Left kidney (tissue), 2 donors: ENCODE results near the gene CTSL. TPM values are rescaled to one million over a fixed set of nuclear protein-coding genes. Genes with fewer than 3 reads are reported as not detected.
"Not testable (repeated sequence)": the region's sequence is repeated elsewhere in the genome, so short reads cannot be mapped to it uniquely, and the experiment has no call there.

ENCODE experiments used
- DNase-seq: peaks from one replicate; pipeline ENCODE4 v3.0.0-alpha.2; 2013
- polyA plus RNA-seq: library from polyadenylated mRNA; unstranded; fragments of 120-200 nt; gene quantifications from one replicate; pipeline ENCODE4 v1.2.1, GENCODE V29; 2013; ENCODE audit not compliant: insufficient read length

Gene CTSL
- polyA plus RNA-seq, 1 donor: 158 TPM

GRCh38 chr9:87718231-87718630 lies 7.7 kb upstream of the CTSL start:
- DNase-seq: no peak

GRCh38 chr9:87718852-87719612 lies 6.9 kb upstream of the CTSL start:
- no peak for DNase-seq

DNA sequence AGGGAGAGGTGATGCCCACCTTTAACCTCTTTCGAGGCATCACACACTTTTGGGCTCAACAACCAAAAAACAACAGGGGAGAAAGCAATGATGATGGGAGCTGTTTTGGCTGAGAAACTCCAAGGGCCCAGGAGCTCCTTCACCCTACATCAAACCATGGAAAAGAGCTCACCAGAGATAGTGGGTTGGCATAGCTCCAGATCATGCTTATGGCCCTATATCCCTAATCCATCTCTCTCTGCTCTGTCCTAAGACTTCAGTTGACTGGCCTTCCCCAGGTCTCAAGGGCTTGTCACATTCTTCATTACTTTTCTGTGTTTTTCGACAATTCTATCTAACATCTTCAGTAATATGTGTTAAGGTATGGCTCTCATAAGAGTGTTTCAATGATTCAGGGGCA lies 5.7 kb upstream of the CTSL start:
- no peak for DNase-seq

- no peak for DNase-seq
Measured at GRCh38 chr9:87722393-87723088, 3.4 kb upstream of the CTSL start.

GRCh38 chr9:87725356-87725899 lies 491 bp upstream of the CTSL start:
- DNase-seq: no peak

GRCh38 chr9:87729246-87729645 lies 3.3 kb downstream of the CTSL start:
- no peak for DNase-seq

- no peak for DNase-seq
Measured at GRCh38 chr9:87731321-87731720, 5.4 kb downstream of the CTSL start.

DNA sequence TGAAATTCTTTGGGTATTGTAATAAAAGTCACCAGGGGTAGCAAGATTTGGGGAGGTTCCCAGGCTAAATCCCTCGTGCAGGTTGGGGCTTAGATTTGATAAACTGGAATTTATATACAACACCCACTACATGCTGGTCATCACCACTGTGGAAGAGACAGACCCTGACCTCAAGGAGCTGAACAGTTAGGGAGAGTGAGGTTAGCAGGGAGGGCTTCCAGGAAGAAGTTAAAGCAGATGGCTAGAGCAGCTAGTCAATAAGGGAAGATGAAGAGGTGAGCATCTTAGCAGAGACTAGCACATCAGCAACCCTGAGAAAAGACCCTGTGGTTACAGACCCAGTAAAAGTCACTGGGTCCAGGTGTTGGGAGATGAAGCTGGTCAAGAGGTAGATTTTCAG lies 6.4 kb downstream of the CTSL start:
- no peak for DNase-seq

DNA sequence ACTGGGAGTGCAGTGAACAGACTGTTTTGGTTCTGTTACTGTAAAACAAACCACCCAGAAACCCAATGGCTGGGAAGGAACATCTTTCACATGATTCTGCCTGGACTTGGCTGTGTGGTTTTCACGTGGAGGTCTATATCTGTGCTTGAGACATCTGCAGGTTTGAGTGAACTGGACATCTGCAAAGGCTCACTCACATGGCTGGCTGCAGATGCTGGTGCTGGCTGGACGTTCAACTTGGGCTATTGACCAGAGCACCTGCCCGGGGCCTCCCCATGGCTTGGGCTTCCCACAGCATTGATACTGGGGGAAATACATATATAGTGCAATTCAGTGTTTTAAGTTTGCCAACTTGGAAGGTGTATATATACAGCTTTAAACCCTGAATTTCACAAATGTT lies 6.8 kb downstream of the CTSL start:
- DNase-seq: no peak

GRCh38 chr9:87733273-87734052 lies 7.5 kb downstream of the CTSL start:
- no peak for DNase-seq

DNA sequence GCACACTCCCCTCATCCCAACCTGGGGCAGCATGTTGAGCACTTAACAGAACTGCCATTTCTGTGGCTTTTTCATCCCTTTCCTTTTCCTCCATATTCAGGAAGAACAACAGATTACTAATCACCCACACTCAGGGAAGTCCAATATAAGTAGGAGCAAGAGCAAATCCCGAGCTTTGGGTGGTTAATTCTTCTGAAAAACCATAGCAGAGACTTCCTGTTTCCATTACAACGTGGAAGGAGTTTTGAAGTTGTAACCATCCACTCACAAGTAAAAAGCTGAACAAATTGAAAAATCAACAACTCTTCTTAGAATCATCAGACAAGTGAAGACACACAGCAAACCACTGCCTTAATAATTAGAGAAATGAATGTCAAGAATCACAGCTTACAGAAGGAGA lies 8.2 kb downstream of the CTSL start:
- no peak for DNase-seq

GRCh38 chr9:87739546-87739945 lies 13.6 kb downstream of the CTSL start:
- no peak for DNase-seq

DNA sequence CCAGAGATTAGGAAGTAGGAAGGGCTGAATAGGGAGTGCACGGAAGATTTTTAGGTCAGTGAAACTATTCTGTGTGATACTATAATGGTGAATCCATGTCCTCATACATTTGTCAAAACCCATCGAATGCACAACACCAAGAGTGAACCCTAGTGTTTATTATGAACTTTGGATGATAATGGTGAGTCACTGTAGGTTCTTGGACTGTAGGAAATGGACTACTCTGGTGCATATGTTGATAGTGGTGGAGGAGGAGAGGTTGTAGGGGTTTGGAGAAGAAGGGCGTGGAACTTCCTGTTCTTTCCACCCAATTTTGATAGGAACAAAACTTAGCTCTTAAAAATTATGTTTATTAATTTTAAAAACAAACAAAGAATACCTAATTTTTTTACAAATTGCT lies 14.3 kb downstream of the CTSL start:
- no peak for DNase-seq

- no peak for DNase-seq
Measured at GRCh38 chr9:87741326-87741725, 15.4 kb downstream of the CTSL start.

- no peak for DNase-seq
Measured at GRCh38 chr9:87741891-87742290, 16.0 kb downstream of the CTSL start.

GRCh38 chr9:87742813-87743428 lies 17.0 kb downstream of the CTSL start:
- DNase-seq: no peak

DNA sequence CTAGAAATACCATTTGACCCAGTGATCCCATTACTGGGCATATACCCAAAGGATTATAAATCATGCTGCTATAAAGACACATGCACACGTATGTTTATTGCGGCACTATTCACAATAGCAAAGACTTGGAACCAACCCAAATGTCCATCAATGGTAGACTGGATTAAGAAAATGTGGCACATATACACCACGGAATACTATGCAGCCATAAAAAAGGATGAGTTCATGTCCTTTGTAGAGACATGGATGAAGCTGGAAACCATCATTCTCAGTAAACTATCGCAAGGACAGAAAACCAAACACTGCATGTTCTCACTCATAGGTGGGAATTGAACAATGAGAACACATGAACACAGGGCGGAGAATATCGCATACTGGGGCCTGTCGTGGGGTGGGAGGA lies 18.3 kb downstream of the CTSL start:
- not testable (repeated sequence) for DNase-seq

GRCh38 chr9:87746186-87746585 lies 20.3 kb downstream of the CTSL start:
- no peak for DNase-seq

DNA sequence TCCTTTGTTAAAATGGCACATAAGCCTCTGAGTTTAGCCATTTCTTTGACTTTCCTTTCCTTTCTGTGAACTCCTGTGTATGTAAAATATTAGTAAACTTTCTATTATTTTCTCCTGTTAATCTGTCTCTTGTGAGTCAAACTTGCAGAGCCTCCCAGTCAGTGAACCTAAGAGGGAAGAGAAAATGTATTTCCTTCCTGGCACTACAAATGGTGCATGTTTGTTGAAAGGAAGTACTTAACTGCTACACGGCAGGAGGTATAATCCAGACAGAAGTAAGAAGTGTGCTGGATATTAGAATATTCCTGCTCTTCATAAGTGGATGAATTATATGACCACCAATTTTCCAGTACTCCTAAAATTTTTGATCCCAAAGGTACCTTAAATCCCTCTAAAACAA lies 23.0 kb downstream of the CTSL start:
- DNase-seq: no peak

GRCh38 chr9:87749335-87750035 lies 23.6 kb downstream of the CTSL start:
- DNase-seq: no peak

DNA sequence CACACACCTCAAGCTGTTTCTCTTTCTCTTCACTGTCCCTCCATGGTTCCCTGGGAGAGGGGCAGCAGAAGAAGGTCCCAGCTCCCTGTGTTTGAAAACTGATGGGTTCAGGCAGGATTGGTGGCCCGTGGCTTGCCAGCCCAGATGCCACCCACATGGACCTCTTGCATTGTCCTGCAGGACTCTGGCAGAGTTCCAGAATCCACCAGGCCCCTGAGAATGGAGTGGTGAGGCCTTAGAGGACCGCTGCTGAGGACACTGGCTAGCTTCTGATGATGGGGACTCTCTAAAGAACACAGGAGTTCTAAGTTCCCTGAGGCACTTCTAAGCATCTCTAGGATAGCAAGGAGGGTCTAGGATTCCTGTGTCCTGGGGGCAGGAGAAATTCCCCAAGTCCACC lies 24.8 kb downstream of the CTSL start:
- DNase-seq: no peak

GRCh38 chr9:87751423-87751822 lies 25.5 kb downstream of the CTSL start:
- no peak for DNase-seq
